T47D (cell line): ENCODE results near the gene S100A4.
"Not testable (repeated sequence)": the region's sequence is repeated elsewhere in the genome, so short reads cannot be mapped to it uniquely, and the experiment has no call there.

Experiments
- DNase-seq, 2 experiments: peaks; one replicate each; pipeline versions ENCODE4 v3.0.0 to v3.0.0-alpha.2; 2011 to 2012; ENCODE audit warnings: low read depth in 1 of 2, low spot score in 1 of 2
- JUND ChIP-seq: IDR thresholded peaks from 2 replicates; pipeline ENCODE4 v1.6.1; 2012; ENCODE audit warnings: low read depth
- in situ Hi-C: cut with HindIII; loops from 2 replicates; pipeline ENCODE4 v1.10.0; 2016; ENCODE audit warnings: low sequenced_read_pairs, low pct_unique_long_range_greater_than_20kb

The S100A4 gene

GRCh38 chr1:153565529-153566374 lies 20.1 kb upstream of the S100A4 start, which contains the start of gene S100A2:
Gene S100A2 (minus strand): TSS chr1:153565844. CDS start chr1:153563877, 1,967 bp downstream.
- in situ Hi-C loops = no loop called here
- DNase-seq = peak in 1 of 2 experiments; percentile 35
- TF ChIP-seq JUND = no peak

- in situ Hi-C loops = no loop called here
- TF ChIP-seq JUND = no peak
- DNase-seq = no peak
These were observed 18.4 kb upstream of the S100A4 start for GRCh38 chr1:153563991-153564390.

- in situ Hi-C loops = no loop called here
- TF ChIP-seq JUND = no peak
- DNase-seq = no peak
These were observed 17.9 kb upstream of the S100A4 start for GRCh38 chr1:153563483-153563901.

DNA sequence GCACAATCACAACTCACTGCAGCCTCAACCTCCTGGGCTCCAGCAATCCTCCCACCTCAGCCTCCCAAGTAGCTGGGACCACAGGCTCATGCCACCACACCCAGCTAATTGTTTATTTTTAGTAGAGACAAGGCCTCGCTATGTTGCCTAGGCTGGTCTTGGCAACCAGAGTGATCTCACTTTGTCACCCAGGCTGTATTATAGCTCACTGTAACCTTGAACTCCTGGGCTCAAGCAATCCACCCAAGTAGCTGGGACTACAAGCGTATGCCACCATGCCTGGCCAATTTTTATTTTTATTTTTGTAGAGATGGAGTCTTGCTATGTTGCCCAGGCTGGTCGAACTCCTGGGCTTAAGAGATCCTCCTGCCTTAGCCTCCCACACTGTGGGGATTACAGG lies 16.4 kb upstream of the S100A4 start:
- in situ Hi-C loops, DNase-seq: not testable (repeated sequence)

DNA sequence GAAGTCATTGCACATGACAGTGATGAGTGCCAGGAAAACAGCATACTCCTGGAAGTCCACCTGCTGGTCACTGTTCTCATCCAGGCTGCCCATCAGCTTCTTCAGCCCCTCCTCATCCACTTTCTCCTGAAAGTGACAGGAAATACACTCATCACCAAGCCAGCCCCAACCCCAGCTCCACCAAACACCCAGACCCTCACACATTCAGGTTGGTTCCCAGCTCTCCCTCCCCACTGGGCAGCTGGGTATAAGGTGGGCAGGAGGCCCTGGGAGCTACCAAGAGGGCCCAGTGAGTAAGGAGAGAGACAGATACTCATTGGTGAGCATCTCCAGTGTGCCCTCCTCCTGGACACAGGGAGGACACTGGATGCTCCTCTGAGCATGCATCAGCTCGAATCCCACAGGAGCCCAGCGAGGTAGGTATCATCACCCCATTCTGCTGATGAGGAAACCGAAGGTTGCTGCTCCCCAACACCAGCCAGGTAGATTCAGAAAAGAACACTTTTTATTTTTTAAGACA lies 15.9 kb upstream of the S100A4 start:
- in situ Hi-C loops = no loop called here
- DNase-seq = no peak
- TF ChIP-seq JUND = no peak

DNA sequence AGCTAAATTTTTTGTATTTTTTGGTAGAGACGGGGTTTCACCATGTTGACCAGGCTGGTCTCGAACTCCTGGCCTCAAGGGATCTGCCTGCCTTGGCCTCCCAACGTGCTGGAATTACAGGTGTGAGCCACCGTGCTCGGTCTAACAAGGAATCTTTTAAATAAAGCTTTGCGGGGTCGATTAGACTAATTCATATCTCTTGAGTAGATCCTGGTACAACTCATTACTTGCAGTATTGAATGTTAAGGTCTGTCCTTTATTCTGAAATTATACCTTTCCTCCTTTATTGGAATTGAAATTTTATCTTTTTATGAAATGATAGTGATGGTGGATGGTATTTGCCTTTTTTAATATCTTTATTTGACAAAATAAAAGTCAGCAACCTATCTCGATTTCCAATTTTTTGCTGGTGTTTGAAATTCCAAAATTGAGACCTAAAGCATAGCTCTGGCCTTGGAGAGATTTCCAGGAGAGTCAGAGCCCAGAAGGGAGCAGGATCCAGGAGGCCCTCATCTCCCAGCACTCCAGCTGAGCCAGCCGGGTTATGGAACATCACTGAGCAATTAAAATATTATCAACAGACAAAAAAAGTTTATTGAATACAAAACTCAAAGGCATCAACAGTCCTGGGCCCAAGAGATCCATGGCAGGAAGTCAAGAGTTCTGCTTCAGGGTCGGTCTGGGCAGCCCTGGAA lies 15.3 kb upstream of the S100A4 start:
- in situ Hi-C loops = no loop called here
- TF ChIP-seq JUND = no peak
- no peak for DNase-seq

- in situ Hi-C loops = no loop called here
- TF ChIP-seq JUND = no peak
- DNase-seq = no peak
These were observed 14.6 kb upstream of the S100A4 start for GRCh38 chr1:153560241-153560640.

- in situ Hi-C loops = no loop called here
- DNase-seq = no peak
- TF ChIP-seq JUND = no peak
These were observed 12.3 kb upstream of the S100A4 start for GRCh38 chr1:153557877-153558276.

GRCh38 chr1:153556348-153556747 lies 10.7 kb upstream of the S100A4 start:
- no peak for DNase-seq
- no peak for TF ChIP-seq JUND
- in situ Hi-C loops = no loop called here

- no peak for DNase-seq
- TF ChIP-seq JUND = no peak
- in situ Hi-C loops = no loop called here
These were observed 8.4 kb upstream of the S100A4 start for GRCh38 chr1:153553830-153554541.

DNA sequence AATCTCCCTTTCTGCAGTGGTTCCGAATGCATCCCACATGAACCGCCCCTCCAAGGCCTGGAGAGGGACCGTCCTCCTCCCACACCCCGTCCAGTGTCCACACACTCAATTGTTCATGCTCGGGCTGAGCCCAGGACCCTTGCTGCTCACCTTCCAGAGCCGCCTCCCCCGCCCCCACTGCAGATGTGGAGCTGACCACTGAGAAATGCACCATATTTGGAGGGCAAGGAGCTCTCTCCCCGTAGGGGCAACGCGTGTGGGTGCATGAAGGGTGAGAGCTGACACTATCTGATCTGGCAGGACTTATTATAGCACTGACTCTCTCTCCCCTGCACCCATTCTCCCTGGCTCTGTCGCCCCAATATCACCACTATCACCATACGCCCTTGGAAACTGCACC lies 7.5 kb upstream of the S100A4 start:
- DNase-seq = no peak
- in situ Hi-C loops = no loop called here
- no peak for TF ChIP-seq JUND

- in situ Hi-C loops = no loop called here
- peak in 1 of 2 experiments; percentile 36 for DNase-seq
- TF ChIP-seq JUND = no peak
These were observed 6.7 kb upstream of the S100A4 start for GRCh38 chr1:153552335-153552734.
